HEK293 (cell line): ENCODE data around the gene HLA-C.
"Not testable (repeated sequence)": the region's sequence is repeated elsewhere in the genome, so short reads cannot be mapped to it uniquely, and the experiment has no call there.

Experiments used
- CTCF ChIA-PET: fragments of 350-600 bp; formaldehyde crosslinking; extraction: SDS; loops from one replicate; lab custom pipeline; 2021; ENCODE audit warnings: antibody characterized with exemption; lab: Yijun Ruan, JAX
- POLR2A ChIA-PET: fragments of 300-600 bp; formaldehyde crosslinking; extraction: SDS; loops from one replicate; lab custom pipeline; 2020; ENCODE audit warnings: antibody characterized with exemption, inconsistent platforms; lab: Yijun Ruan, JAX
- H3K27ac ChIP-seq: fragments of 200-500 bp; sonication (Bioruptor generic); 2 replicates; pipeline ENCODE4 v1.5.1; 2014; ENCODE audit warnings: low read depth, low read length, control low read depth, inconsistent platforms; ENCODE audit errors: extremely low read depth
- H3K36me3 ChIP-seq, 2 experiments: fragments of 200-500 bp in 1 of 2; sonication (Bioruptor generic) in 1 of 2; 1 replicate in 1 of 2; 2 replicates in 1 of 2; pipeline ENCODE4 v1.5.1; 2014 to 2017; ENCODE audit warnings: inconsistent platforms in 2 of 2, low read length in 2 of 2; ENCODE audit not compliant: control insufficient read depth in 2 of 2, insufficient read depth in 1 of 2
- H3K4me1 ChIP-seq: fragments of 200-500 bp; sonication (Bioruptor generic); 2 replicates; pipeline ENCODE4 v1.5.1; 2014; ENCODE audit warnings: mild to moderate bottlenecking, low read length, inconsistent platforms; ENCODE audit not compliant: control insufficient read depth, insufficient read depth
- H3K4me3 ChIP-seq: 2 replicates; pipeline ENCODE4 v1.5.1; 2011; ENCODE audit warnings: low read depth, mild to moderate bottlenecking, control low read depth, low read length, moderate library complexity
- H3K9me3 ChIP-seq: fragments of 200-500 bp; sonication (Bioruptor generic); 2 replicates; pipeline ENCODE4 v1.5.1; 2014; ENCODE audit warnings: low read depth, low read length, inconsistent platforms; ENCODE audit not compliant: control insufficient read depth, insufficient read depth
- GLI2 ChIP-seq: fragments of 450-650 bp; formaldehyde crosslinking; IDR thresholded peaks from 2 replicates; pipeline ENCODE4; 2017; ENCODE audit warnings: missing biosample characterization, missing genetic modification characterization, low read depth, borderline replicate concordance
- GLIS1 ChIP-seq: fragments of 450-650 bp; formaldehyde crosslinking; IDR thresholded peaks from 2 replicates; pipeline ENCODE4 v1.5.1; 2016; ENCODE audit warnings: missing biosample characterization, missing genetic modification characterization
- KLF7 ChIP-seq: fragments of 450-650 bp; formaldehyde crosslinking; IDR thresholded peaks from 2 replicates; pipeline ENCODE4 v1.5.1; 2016; ENCODE audit warnings: missing biosample characterization, missing genetic modification characterization, borderline replicate concordance
- SP3 ChIP-seq: fragments of 450-650 bp; formaldehyde crosslinking; IDR thresholded peaks from 2 replicates; pipeline ENCODE4 v1.5.1; 2016; ENCODE audit warnings: missing biosample characterization, missing genetic modification characterization
- TRIM28 ChIP-seq: IDR thresholded peaks from 2 replicates; pipeline ENCODE4 v1.6.1; 2011; ENCODE audit warnings: low read length, control low read depth, borderline replicate concordance
- ZFP3 ChIP-seq: fragments of 450-650 bp; formaldehyde crosslinking; IDR thresholded peaks from 2 replicates; pipeline ENCODE4 v1.5.1; 2016; ENCODE audit warnings: low read depth, missing biosample characterization, missing genetic modification characterization
- ZNF132 ChIP-seq: fragments of 450-650 bp; formaldehyde crosslinking; IDR thresholded peaks from 2 replicates; pipeline ENCODE4 v1.5.1; 2017; ENCODE audit warnings: missing biosample characterization, missing genetic modification characterization, borderline replicate concordance
- ZNF184 ChIP-seq: fragments of 450-650 bp; IDR thresholded peaks from 2 replicates; pipeline ENCODE4 v1.5.1; 2018; ENCODE audit warnings: missing biosample characterization, mild to moderate bottlenecking, missing genetic modification characterization
- ZNF426 ChIP-seq: fragments of 450-650 bp; formaldehyde crosslinking; IDR thresholded peaks from 2 replicates; pipeline ENCODE4 v1.5.1; 2017; ENCODE audit warnings: missing biosample characterization, missing genetic modification characterization, mild to moderate bottlenecking, inconsistent platforms, moderate library complexity
- ZNF473 ChIP-seq: fragments of 450-650 bp; formaldehyde crosslinking; IDR thresholded peaks from 2 replicates; pipeline ENCODE4 v1.5.1; 2017; ENCODE audit warnings: missing biosample characterization, missing genetic modification characterization
- ZNF518A ChIP-seq: fragments of 450-650 bp; formaldehyde crosslinking; conservative IDR thresholded peaks from 2 replicates; pipeline ENCODE4 v1.5.1; 2016; ENCODE audit warnings: low read depth, missing biosample characterization, missing genetic modification characterization
- ZNF521 ChIP-seq: fragments of 450-650 bp; formaldehyde crosslinking; IDR thresholded peaks from 2 replicates; pipeline ENCODE4 v1.5.1; 2017; ENCODE audit warnings: missing biosample characterization, mild to moderate bottlenecking, missing genetic modification characterization
- ZNF530 ChIP-seq: fragments of 450-650 bp; formaldehyde crosslinking; IDR thresholded peaks from 2 replicates; pipeline ENCODE4 v1.5.1; 2016; ENCODE audit warnings: low read depth, missing biosample characterization, missing genetic modification characterization
- ZNF549 ChIP-seq: fragments of 450-650 bp; IDR thresholded peaks from 2 replicates; pipeline ENCODE4 v1.5.1; 2018; ENCODE audit warnings: missing biosample characterization, missing genetic modification characterization, mild to moderate bottlenecking, inconsistent platforms, moderate library complexity
- ZNF596 ChIP-seq: fragments of 450-650 bp; IDR thresholded peaks from 2 replicates; pipeline ENCODE4 v1.5.0; 2018; ENCODE audit warnings: missing biosample characterization, mild to moderate bottlenecking, missing genetic modification characterization, moderate library complexity
- TF ChIP-seq, protein P1 (sequence below): fragments of 450-650 bp; formaldehyde crosslinking; IDR thresholded peaks from 2 replicates; pipeline ENCODE4 v1.5.1; 2016; ENCODE audit warnings: missing biosample characterization, missing genetic modification characterization, low read depth
- TF ChIP-seq, protein P2 (sequence below): fragments of 450-650 bp; formaldehyde crosslinking; IDR thresholded peaks from 2 replicates; pipeline ENCODE4 v1.5.1; 2017; ENCODE audit warnings: missing biosample characterization, missing genetic modification characterization

HLA-C gene

DNA sequence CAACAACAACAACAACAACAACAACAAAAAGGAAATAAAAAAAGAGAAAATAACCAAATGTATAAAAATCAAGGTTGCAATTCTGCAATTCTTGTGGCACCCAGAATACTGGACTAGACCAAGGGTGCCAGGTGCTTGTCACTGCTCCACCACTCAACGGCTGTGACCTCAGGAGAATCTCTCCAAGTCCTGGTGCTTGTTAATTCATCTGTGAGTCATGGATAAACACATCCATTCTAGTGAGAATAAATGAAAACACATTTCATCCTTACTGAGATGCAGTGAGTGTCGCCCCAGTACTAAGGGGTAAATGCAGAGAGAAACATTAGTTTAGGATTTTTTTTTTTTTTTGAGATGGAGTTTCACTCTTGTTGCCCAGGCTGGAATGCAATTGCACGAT is 32.0 kb downstream of the HLA-C start:
- Histone ChIP-seq H3K9me3 (no peaks in the 10 kb centered on the region), H3K27ac (no peak overlapping the region), H3K36me3 (no peaks in the 10 kb centered on the region), H3K4me1 (no peaks in the 10 kb centered on the region), H3K4me3 (no peak overlapping the region)
- POLR2A ChIA-PET: no interaction called here
- CTCF ChIA-PET: interaction anchor here (0.6 kb wide), 1 partner anchor 81 kb away, joined by 4 read pairs; the partner anchor contains the start of gene TCF19
- TF ChIP-seq ZNF530 (tag by site-specific recombination): no peak
- TF ChIP-seq GLI2 (tag by site-specific recombination): no peak
- TF ChIP-seq, protein P1, sequence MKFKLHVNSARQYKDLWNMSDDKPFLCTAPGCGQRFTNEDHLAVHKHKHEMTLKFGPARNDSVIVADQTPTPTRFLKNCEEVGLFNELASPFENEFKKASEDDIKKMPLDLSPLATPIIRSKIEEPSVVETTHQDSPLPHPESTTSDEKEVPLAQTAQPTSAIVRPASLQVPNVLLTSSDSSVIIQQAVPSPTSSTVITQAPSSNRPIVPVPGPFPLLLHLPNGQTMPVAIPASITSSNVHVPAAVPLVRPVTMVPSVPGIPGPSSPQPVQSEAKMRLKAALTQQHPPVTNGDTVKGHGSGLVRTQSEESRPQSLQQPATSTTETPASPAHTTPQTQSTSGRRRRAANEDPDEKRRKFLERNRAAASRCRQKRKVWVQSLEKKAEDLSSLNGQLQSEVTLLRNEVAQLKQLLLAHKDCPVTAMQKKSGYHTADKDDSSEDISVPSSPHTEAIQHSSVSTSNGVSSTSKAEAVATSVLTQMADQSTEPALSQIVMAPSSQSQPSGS (tag by site-specific recombination): no peak
- TF ChIP-seq GLIS1 (tag by site-specific recombination): no peak
- no peak for TF ChIP-seq ZNF521
- no peak for TF ChIP-seq TRIM28
- TF ChIP-seq ZFP3 (tag by site-specific recombination): no peak
- TF ChIP-seq ZNF549 (tag by site-specific recombination): no peak
- no peak for TF ChIP-seq ZNF473 (tag by site-specific recombination)
- no peak for TF ChIP-seq ZNF596
- TF ChIP-seq, protein P2, sequence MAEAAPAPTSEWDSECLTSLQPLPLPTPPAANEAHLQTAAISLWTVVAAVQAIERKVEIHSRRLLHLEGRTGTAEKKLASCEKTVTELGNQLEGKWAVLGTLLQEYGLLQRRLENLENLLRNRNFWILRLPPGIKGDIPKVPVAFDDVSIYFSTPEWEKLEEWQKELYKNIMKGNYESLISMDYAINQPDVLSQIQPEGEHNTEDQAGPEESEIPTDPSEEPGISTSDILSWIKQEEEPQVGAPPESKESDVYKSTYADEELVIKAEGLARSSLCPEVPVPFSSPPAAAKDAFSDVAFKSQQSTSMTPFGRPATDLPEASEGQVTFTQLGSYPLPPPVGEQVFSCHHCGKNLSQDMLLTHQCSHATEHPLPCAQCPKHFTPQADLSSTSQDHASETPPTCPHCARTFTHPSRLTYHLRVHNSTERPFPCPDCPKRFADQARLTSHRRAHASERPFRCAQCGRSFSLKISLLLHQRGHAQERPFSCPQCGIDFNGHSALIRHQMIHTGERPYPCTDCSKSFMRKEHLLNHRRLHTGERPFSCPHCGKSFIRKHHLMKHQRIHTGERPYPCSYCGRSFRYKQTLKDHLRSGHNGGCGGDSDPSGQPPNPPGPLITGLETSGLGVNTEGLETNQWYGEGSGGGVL (tag by site-specific recombination): no peak
- no peak for TF ChIP-seq SP3 (tag by site-specific recombination)

- H3K36me3 ChIP-seq, H3K9me3 ChIP-seq, H3K4me3 ChIP-seq, H3K4me1 ChIP-seq, H3K27ac ChIP-seq: not testable (repeated sequence)
- POLR2A ChIA-PET: interaction anchor here (1.3 kb wide), 1 partner anchor 37 kb away, joined by 3 read pairs; no protein-coding TSS in a partner anchor
- CTCF ChIA-PET: interaction anchor here (0.6 to 1.5 kb wide), 2 partner anchors 37 to 350 kb away, joined by 3 to 5 read pairs; no protein-coding TSS in a partner anchor
Observed at GRCh38 chr6:31234101-31234500, 37.8 kb downstream of the HLA-C start.

GRCh38 chr6:31228476-31228875 is 43.4 kb downstream of the HLA-C start:
- TF ChIP-seq ZNF184 (tag by site-specific recombination): no peak
- no peak for TF ChIP-seq ZNF132 (tag by site-specific recombination)
- TF ChIP-seq ZNF518A: no peak
- no peak for TF ChIP-seq ZNF426 (tag by site-specific recombination)
- no peak for TF ChIP-seq KLF7 (tag by site-specific recombination)
- Histone ChIP-seq H3K9me3 (no peaks in the 10 kb centered on the region), H3K27ac (no peak overlapping the region), H3K36me3 (no peaks in the 10 kb centered on the region), H3K4me3 (no peak overlapping the region), H3K4me1 (no peaks in the 10 kb centered on the region)
- ChIA-PET CTCF (interaction anchor here (1.1 to 2.0 kb wide), 4 partner anchors 17 to 138 kb away, joined by 3 to 11 read pairs (median 4); no protein-coding TSS in a partner anchor), POLR2A (no interaction called here)
